HepG2 (cell line): Measurements from ENCODE around the gene SCYL1. TPM values are rescaled to one million over a fixed set of nuclear protein-coding genes. Genes with fewer than 3 reads are reported as not detected.

Experiments used
- ATAD3A ChIP-seq: sonication (generic); formaldehyde crosslinking; IDR thresholded peaks from 2 replicates; pipeline ENCODE4 v1.4.0; 2020; ENCODE audit warnings: missing genetic modification reagents
- CCDC6 ChIP-seq: sonication (generic); formaldehyde crosslinking; IDR thresholded peaks from 2 replicates; pipeline ENCODE4 v1.8.1; 2022; ENCODE audit warnings: mild to moderate bottlenecking, missing genetic modification reagents, moderate library complexity
- GATAD2A ChIP-seq: IDR thresholded peaks from 2 replicates; pipeline ENCODE4 v1.6.1; 2016
- MAF1 ChIP-seq: sonication (generic); formaldehyde crosslinking; IDR thresholded peaks from 2 replicates; pipeline ENCODE4 v1.5.0; 2020; ENCODE audit warnings: missing genetic modification reagents, borderline replicate concordance
- TBX3 ChIP-seq: fragments of 450-650 bp; IDR thresholded peaks from 2 replicates; pipeline ENCODE4 v1.6.1; 2017; ENCODE audit warnings: antibody characterized with exemption, mild to moderate bottlenecking, inconsistent platforms, borderline replicate concordance
- UBTF ChIP-seq: sonication (generic); formaldehyde crosslinking; IDR thresholded peaks from 2 replicates; pipeline ENCODE4 v1.4.0; 2020; ENCODE audit warnings: mild to moderate bottlenecking, missing genetic modification reagents
- ZBTB21 ChIP-seq: sonication (generic); formaldehyde crosslinking; IDR thresholded peaks from 2 replicates; pipeline ENCODE4 v1.4.0; 2020; ENCODE audit warnings: missing genetic modification reagents
- ZFY ChIP-seq: sonication (generic); formaldehyde crosslinking; IDR thresholded peaks from 2 replicates; pipeline ENCODE4 v1.4.0; 2020; ENCODE audit warnings: missing genetic modification reagents
- ZMYM4 ChIP-seq: sonication (generic); formaldehyde crosslinking; IDR thresholded peaks from 2 replicates; pipeline ENCODE4 v1.8.1; 2023; ENCODE audit warnings: mild to moderate bottlenecking, missing genetic modification reagents
- ZNF350 ChIP-seq: sonication (generic); formaldehyde crosslinking; IDR thresholded peaks from 2 replicates; pipeline ENCODE4 v1.4.0; 2020; ENCODE audit warnings: mild to moderate bottlenecking, low read depth, missing genetic modification reagents, borderline replicate concordance
- polyA plus RNA-seq, 8 experiments: library from polyadenylated mRNA; depleted of rRNA in 3 of 8; stranded (reverse) in 7 of 8; unstranded in 1 of 8; fragments of >200 nt; fragmentation: Illumina TruSeq in 4 of 8; extraction: Trizol in 4 of 8; gene quantifications; 2 replicates each; pipeline versions ENCODE4 v1.2.1 to v1.2.3, GENCODE V29; 2011 to 2016; ENCODE audit warnings: low read depth in 4 of 8, missing spikeins in 1 of 8, mixed read lengths in 1 of 8; ENCODE audit not compliant: insufficient read depth in 1 of 8
- total RNA-seq, 5 experiments: library from RNA; depleted of rRNA; stranded (reverse); fragments of >200 nt; fragmentation: Illumina TruSeq; extraction: Trizol; gene quantifications; 2 replicates each; pipeline ENCODE4 v1.2.3, GENCODE V29; 2016; ENCODE audit warnings: low read depth in 1 of 5
- TF ChIP-seq, protein P1 (sequence below), 2 experiments: sonication (generic) in 1 of 2; formaldehyde crosslinking in 1 of 2; IDR thresholded peaks; 2 replicates each; pipeline versions ENCODE4 v1.4.0 to v1.6.1; 2016 to 2020; ENCODE audit warnings: borderline replicate concordance in 1 of 2, low read depth in 1 of 2, mild to moderate bottlenecking in 1 of 2, missing genetic modification reagents in 1 of 2
- TF ChIP-seq, protein P2 (sequence below): sonication (generic); formaldehyde crosslinking; IDR thresholded peaks from 2 replicates; pipeline ENCODE4 v1.8.1; 2023; ENCODE audit warnings: mild to moderate bottlenecking, inconsistent platforms, moderate library complexity, missing genetic modification reagents, borderline replicate concordance
- TF ChIP-seq, protein P3 (sequence below): sonication (generic); formaldehyde crosslinking; IDR thresholded peaks from 2 replicates; pipeline ENCODE4 v1.4.0; 2020; ENCODE audit warnings: missing genetic modification reagents, low read depth, mild to moderate bottlenecking, borderline replicate concordance
- TF ChIP-seq, protein P4 (sequence below): sonication (generic); formaldehyde crosslinking; IDR thresholded peaks from 2 replicates; pipeline ENCODE4 v1.4.0; 2020; ENCODE audit warnings: mild to moderate bottlenecking, missing genetic modification reagents
- TF ChIP-seq, protein P5 (sequence below): sonication (generic); formaldehyde crosslinking; IDR thresholded peaks from 2 replicates; pipeline ENCODE4 v1.4.0; 2020; ENCODE audit warnings: missing genetic modification reagents
- TF ChIP-seq, protein P6 (sequence below): sonication (generic); formaldehyde crosslinking; IDR thresholded peaks from 2 replicates; pipeline ENCODE4 v1.5.1; 2020; ENCODE audit warnings: mild to moderate bottlenecking, missing genetic modification reagents

Gene SCYL1
- total and polyA plus RNA-seq, 2 of the 13 experiments (the other 11 are each of a cell fraction or from before 2014, with no cell fraction given): 65.9 to 103 TPM

GRCh38 chr11:65559951-65560537 lies 35.2 kb downstream of the SCYL1 start (continued):
- TF ChIP-seq, protein P1, sequence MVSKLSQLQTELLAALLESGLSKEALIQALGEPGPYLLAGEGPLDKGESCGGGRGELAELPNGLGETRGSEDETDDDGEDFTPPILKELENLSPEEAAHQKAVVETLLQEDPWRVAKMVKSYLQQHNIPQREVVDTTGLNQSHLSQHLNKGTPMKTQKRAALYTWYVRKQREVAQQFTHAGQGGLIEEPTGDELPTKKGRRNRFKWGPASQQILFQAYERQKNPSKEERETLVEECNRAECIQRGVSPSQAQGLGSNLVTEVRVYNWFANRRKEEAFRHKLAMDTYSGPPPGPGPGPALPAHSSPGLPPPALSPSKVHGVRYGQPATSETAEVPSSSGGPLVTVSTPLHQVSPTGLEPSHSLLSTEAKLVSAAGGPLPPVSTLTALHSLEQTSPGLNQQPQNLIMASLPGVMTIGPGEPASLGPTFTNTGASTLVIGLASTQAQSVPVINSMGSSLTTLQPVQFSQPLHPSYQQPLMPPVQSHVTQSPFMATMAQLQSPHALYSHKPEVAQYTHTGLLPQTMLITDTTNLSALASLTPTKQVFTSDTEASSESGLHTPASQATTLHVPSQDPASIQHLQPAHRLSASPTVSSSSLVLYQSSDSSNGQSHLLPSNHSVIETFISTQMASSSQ (IDR thresholded peaks at IDR 0.05; ENCODE audit: low read depth): no peak
- TF ChIP-seq, protein P1 (CRISPR knock-in tag; IDR thresholded peaks at IDR 0.05; ENCODE audit: borderline replicate concordance): no peak
- TF ChIP-seq, protein P2, sequence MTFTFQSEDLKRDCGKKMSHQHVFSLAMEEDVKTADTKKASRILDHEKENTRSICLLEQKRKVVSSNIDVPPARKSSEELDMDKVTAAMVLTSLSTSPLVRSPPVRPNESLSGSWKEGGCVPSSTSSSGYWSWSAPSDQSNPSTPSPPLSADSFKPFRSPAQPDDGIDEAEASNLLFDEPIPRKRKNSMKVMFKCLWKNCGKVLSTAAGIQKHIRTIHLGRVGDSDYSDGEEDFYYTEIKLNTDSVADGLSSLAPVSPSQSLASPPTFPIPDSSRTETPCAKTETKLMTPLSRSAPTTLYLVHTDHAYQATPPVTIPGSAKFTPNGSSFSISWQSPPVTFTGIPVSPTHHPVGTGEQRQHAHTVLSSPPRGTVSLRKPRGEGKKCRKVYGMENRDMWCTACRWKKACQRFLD (CRISPR knock-in tag): no peak
- TF ChIP-seq UBTF (CRISPR knock-in tag): peak; percentile 27
- TF ChIP-seq ZNF350 (CRISPR knock-in tag): 0 out of 2 replicates have a peak, but pooled peaks have one; percentile 34
- no peak for TF ChIP-seq CCDC6 (CRISPR knock-in tag)
- TF ChIP-seq, protein P3, sequence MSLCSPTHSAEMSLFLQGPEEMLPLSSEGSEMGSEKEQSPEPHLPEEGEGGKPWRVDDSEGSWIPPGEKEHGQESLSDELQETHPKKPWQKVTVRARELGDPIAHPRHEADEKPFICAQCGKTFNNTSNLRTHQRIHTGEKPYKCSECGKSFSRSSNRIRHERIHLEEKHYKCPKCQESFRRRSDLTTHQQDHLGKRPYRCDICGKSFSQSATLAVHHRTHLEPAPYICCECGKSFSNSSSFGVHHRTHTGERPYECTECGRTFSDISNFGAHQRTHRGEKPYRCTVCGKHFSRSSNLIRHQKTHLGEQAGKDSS (CRISPR knock-in tag): no peak
- no peak for TF ChIP-seq ZMYM4 (CRISPR knock-in tag)
- 0 out of 2 replicates have a peak, but pooled peaks have one; percentile 24 for TF ChIP-seq GATAD2A
- TF ChIP-seq, protein P4, sequence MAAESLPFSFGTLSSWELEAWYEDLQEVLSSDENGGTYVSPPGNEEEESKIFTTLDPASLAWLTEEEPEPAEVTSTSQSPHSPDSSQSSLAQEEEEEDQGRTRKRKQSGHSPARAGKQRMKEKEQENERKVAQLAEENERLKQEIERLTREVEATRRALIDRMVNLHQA (CRISPR knock-in tag): no peak
- TF ChIP-seq TBX3: no peak
- TF ChIP-seq ZBTB21 (CRISPR knock-in tag): no peak
- no peak for TF ChIP-seq ATAD3A (CRISPR knock-in tag)
- TF ChIP-seq MAF1: no peak
- no peak for TF ChIP-seq ZFY (CRISPR knock-in tag)
- TF ChIP-seq, protein P5, sequence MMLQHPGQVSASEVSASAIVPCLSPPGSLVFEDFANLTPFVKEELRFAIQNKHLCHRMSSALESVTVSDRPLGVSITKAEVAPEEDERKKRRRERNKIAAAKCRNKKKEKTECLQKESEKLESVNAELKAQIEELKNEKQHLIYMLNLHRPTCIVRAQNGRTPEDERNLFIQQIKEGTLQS (CRISPR knock-in tag): no peak
- TF ChIP-seq, protein P6, sequence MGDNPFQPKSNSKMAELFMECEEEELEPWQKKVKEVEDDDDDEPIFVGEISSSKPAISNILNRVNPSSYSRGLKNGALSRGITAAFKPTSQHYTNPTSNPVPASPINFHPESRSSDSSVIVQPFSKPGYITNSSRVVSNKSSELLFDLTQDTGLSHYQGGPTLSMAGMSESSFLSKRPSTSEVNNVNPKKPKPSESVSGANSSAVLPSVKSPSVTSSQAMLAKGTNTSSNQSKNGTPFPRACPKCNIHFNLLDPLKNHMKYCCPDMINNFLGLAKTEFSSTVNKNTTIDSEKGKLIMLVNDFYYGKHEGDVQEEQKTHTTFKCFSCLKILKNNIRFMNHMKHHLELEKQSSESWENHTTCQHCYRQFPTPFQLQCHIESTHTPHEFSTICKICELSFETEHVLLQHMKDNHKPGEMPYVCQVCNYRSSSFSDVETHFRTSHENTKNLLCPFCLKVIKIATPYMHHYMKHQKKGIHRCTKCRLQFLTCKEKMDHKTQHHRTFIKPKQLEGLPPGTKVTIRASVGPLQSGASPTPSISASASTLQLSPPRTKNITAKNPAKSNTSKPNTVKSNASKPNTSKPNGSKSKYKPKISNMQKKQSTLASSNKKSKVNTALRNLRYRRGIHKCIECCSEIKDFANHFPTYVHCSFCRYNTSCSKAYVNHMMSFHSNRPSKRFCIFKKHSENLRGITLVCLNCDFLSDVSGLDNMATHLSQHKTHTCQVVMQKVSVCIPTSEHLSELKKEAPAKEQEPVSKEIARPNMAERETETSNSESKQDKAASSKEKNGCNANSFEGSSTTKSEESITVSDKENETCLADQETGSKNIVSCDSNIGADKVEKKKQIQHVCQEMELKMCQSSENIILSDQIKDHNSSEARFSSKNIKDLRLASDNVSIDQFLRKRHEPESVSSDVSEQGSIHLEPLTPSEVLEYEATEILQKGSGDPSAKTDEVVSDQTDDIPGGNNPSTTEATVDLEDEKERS (CRISPR knock-in tag): peak; percentile 38; the same call in 1 of the 2 replicates
